ENCODE measurements around the gene TCF7L1.

TCF7L1 gene

DNA sequence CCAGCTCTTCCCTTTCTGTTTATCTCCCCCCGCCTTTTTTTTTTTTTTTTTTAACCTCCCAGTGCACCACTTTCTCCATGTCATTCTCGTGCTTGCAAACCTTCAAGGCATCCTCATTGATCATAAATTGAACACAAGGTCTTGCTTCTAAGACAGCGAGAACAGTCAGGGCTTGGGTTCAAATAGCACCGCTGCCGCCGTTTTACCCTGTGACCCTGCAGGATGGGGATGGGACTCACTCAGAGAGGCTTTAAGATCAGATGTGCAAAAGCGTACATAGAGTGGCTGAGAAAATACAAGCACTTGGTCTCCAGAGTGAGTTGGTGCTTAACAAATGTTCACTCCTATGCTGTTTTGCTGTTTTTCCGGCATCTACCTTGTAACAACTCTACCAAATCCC lies 93.6 kb downstream of the TCF7L1 start:
- no peak overlapping the region for H3K4me3 ChIP-seq (ENCODE audit: low read length)
- no peak for TF ChIP-seq ZNF274 (IDR thresholded peaks at IDR 0.05; ENCODE audit: low read depth, low read length)

DNA sequence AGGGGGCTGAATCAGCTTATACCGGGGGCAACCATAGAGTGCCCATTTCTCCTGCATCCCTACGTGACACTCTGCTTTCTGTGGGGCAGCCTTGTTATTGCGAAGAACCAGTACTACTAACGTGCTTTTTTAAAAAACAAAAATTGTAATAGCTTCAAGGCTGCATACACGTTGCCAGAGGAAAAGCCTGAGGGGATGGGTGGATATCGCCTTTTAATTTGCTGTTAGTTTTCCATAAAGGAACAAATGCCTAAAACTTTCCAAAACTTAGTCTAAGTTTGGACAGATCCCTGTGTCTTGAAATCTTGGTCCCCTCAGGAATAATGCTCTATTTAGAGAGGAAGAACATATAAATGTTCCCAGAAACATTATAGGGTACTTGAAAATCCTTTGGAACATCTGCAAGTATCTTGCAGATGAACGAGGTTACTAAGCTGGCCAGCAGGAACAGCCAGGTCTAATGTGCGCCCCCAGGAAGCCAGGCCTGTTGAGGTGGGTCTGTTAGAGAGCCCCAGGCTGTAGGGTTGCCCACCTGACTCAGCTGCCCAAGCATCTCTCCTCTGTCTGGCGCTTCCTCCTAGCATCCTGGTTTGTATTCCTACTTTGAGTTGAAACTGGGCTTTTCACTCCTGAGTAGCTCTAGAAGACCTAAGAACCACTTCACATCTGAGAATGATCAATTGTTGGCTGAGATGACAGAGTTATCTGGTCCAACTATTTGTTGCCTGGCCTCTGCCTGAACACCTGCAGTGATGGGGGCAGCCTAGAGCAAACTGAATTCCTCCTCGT lies 97.7 kb downstream of the TCF7L1 start:
- H3K4me3 ChIP-seq (ENCODE audit: low read length): no peak overlapping the region
- TF ChIP-seq ZNF274 (IDR thresholded peaks at IDR 0.05; ENCODE audit: low read depth, low read length): no peak

DNA sequence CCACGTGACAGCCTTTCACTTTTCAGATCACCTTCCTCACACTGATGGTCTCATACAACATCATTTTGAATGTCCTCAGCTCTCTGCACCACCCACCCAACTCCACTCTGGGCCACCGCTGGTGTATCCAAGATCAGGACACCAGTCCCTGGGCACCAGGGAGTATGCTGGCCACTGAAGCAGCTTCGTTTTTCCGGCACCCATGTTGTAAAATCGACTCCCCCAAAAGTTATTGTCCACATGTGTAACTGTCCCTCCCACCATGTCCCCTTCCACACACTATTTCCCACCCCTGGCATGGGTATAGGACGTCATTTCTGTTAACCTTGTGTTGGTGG lies 98.2 kb downstream of the TCF7L1 start:
- no peak overlapping the region for H3K4me3 ChIP-seq (ENCODE audit: low read length)
- TF ChIP-seq ZNF274 (IDR thresholded peaks at IDR 0.05; ENCODE audit: low read depth, low read length): no peak

- no peak overlapping the region for H3K4me3 ChIP-seq (ENCODE audit: low read length)
- TF ChIP-seq ZNF274 (IDR thresholded peaks at IDR 0.05; ENCODE audit: low read depth, low read length): no peak
Measured at GRCh38 chr2:85231952-85232351, 98.8 kb downstream of the TCF7L1 start.

DNA sequence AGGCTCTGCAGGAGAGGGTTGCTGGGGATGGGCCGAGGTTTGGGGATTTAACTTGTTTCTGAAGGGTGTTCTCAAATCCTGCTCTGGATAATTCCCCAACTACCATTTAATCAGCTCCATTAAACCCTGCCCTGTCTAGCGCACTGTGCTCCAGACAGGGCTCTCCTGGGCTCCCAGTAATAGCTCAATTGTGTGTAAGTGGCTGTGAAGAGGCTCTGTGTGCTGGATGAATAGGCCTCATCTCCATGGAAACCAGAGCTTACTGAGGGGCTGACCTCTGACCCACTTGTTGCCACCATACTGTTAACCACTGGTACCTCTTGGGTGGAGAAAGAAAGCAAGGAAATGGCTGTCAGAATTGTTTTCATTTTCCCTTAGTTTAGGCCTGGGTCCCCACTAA lies 101.7 kb downstream of the TCF7L1 start:
- H3K4me3 ChIP-seq (ENCODE audit: low read length): no peak overlapping the region
- TF ChIP-seq ZNF274 (IDR thresholded peaks at IDR 0.05; ENCODE audit: low read depth, low read length): no peak

GRCh38 chr2:85235281-85235680 lies 102.1 kb downstream of the TCF7L1 start:
- no peak for TF ChIP-seq ZNF274 (IDR thresholded peaks at IDR 0.05; ENCODE audit: low read depth, low read length)
- no peak overlapping the region for H3K4me3 ChIP-seq (ENCODE audit: low read length)

GRCh38 chr2:85236084-85236483 lies 102.9 kb downstream of the TCF7L1 start:
- TF ChIP-seq ZNF274 (IDR thresholded peaks at IDR 0.05; ENCODE audit: low read depth, low read length): no peak
- no peak overlapping the region for H3K4me3 ChIP-seq (ENCODE audit: low read length)

- no peak overlapping the region for H3K4me3 ChIP-seq (ENCODE audit: low read length)
Measured at GRCh38 chr2:85237849-85238565, 104.8 kb downstream of the TCF7L1 start.

DNA sequence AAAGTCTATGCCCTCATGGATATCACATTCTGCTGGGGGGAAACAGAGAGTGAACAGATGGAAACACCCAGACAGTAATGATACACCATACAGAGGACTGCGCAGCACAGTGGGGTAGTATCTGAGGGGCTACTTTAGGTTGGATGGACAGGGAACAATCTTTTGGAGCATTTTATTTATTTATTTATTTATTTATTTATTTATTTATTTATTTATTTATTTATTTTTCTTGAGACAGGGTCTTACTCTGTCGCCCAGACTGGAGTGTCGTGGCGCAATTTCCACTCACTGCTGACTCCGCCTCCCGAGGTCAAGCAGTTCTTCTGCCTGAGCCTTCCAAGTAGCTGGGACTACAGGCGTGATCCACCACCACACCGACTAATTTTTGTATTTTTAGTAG lies 105.4 kb downstream of the TCF7L1 start:
- no peak overlapping the region for H3K4me3 ChIP-seq (ENCODE audit: low read length)
- no peak for TF ChIP-seq ZNF274 (IDR thresholded peaks at IDR 0.05; ENCODE audit: low read depth, low read length)

More at GRCh38 chr2:85237849-85238565, 104.8 kb downstream of the TCF7L1 start:
- TF ChIP-seq ZNF274 (IDR thresholded peaks at IDR 0.05; ENCODE audit: low read depth, low read length): no peak

DNA sequence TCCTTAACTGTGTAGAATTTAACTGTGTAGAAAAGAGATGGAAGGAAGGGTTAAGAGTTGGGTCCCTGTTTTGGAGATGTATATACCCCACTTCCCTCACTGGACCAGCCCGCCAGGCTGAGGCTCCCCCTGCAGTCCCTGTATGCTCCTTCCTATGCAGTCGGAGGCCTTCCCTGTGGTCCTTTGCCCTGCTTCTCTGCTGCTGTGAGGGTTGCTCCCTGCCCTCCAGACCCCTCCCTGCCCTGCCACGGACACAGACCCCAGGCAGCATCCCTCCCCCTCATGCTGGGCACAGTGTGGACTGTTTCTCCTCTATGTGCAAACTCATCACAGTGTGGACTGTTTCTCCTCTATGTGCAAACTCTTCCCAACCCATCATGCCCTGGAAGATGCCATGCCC lies 105.9 kb downstream of the TCF7L1 start:
- H3K4me3 ChIP-seq (ENCODE audit: low read length): no peak overlapping the region
- no peak for TF ChIP-seq ZNF274 (IDR thresholded peaks at IDR 0.05; ENCODE audit: low read depth, low read length)

DNA sequence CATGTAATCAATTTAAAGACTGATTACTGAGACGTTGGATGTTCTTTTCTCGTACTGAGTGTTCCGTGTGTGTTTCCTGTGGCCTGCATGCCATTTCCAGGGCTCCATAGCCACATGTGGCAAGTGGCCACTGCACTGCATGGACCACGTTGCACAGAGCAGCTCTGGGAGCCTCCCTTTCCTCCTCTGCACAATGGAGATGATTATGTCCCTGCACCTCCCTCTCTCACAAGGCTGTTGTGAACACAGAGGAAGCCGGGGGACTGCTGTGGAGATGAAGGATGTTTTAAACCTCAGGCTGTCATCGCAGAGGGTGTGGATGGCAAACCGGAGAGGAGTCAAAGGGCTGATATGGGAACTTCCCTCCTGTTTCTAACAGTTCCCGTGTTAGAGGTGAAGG lies 106.9 kb downstream of the TCF7L1 start:
- TF ChIP-seq ZNF274 (IDR thresholded peaks at IDR 0.05; ENCODE audit: low read depth, low read length): no peak
- no peak overlapping the region for H3K4me3 ChIP-seq (ENCODE audit: low read length)

- TF ChIP-seq ZNF274 (IDR thresholded peaks at IDR 0.05; ENCODE audit: low read depth, low read length): no peak
- H3K4me3 ChIP-seq (ENCODE audit: low read length): no peak overlapping the region
Measured at GRCh38 chr2:85242321-85242720, 109.1 kb downstream of the TCF7L1 start.

GRCh38 chr2:85243101-85244072 lies 110.2 kb downstream of the TCF7L1 start:
- no peak for TF ChIP-seq ZNF274 (IDR thresholded peaks at IDR 0.05; ENCODE audit: low read depth, low read length)
- no peak overlapping the region for H3K4me3 ChIP-seq (ENCODE audit: low read length)

DNA sequence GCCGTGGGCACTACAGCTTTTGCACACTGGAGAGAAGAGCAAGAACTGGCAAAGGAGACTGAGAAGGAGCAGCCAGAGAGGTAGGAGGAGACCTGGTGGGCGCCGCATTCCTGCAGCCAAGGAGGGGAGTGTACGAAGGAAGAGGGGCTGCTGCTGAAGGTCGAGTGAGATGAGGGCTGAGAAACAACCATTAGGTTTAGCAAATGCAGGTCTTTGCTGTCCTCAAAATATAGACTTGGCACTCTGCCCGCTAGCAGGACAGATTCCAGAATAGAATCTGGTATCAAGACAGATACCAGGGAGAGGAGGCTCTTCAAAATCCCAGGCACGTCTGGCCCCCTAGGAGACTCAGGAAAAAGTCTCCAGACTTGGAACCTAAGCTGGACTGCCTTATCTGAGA lies 111.6 kb downstream of the TCF7L1 start:
- H3K4me3 ChIP-seq (ENCODE audit: low read length): no peak overlapping the region
- no peak for TF ChIP-seq ZNF274 (IDR thresholded peaks at IDR 0.05; ENCODE audit: low read depth, low read length)

All from GM08714 (cell line).